ENCODE measurements around the gene ZFTA.
A peak's percentile ranks its signal among the peaks of the same experiment; 100 is the strongest.
"Not testable (repeated sequence)": the region's sequence is repeated elsewhere in the genome, so short reads cannot be mapped to it uniquely, and the experiment has no call there.

The ZFTA gene

DNA sequence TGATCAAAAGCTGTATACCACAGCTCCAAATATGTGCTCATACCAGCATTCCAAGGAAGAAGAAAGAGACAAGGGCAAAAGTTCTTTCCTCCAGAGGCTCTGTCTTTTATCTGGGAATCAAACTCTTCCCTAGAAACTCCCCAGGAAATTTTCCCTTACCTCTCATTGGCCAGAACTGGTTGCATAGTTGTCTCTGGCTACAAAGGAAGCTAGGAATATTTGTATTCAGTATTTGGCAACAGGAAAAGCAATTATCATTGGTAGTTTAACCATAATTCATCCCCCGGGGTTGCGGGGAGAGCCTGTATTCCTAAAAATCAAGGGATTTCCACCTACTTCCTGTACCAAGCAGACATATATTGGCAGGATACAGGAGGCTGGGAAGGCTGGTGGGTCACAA, 10.5 kb upstream of the ZFTA start:
- Histone ChIP-seq H3K9ac (ENCODE audit: low read depth in 1 of 2, low read length in 2 of 2) (no peak overlapping the region), H3K27me3 (ENCODE audit: control insufficient read depth in 2 of 2, insufficient read depth in 2 of 2, low read length in 2 of 2) (no peaks in the 10 kb centered on the region), H3K4me1 (ENCODE audit: control insufficient read depth in 2 of 2, insufficient read depth in 2 of 2, low read length in 2 of 2) (no peaks in the 10 kb centered on the region), H3K9me3 (ENCODE audit: control insufficient read depth in 2 of 2, low read length in 2 of 2) (no peaks in the 10 kb centered on the region), H3K36me3 (ENCODE audit: control insufficient read depth in 2 of 2, insufficient read depth in 2 of 2, low read length in 2 of 2) (no peaks in the 10 kb centered on the region), H3K27ac (ENCODE audit: low read depth in 2 of 2, low read length in 2 of 2) (no peak overlapping the region), H3K4me3 (ENCODE audit: low read length in 2 of 2) (no peak overlapping the region)

DNA sequence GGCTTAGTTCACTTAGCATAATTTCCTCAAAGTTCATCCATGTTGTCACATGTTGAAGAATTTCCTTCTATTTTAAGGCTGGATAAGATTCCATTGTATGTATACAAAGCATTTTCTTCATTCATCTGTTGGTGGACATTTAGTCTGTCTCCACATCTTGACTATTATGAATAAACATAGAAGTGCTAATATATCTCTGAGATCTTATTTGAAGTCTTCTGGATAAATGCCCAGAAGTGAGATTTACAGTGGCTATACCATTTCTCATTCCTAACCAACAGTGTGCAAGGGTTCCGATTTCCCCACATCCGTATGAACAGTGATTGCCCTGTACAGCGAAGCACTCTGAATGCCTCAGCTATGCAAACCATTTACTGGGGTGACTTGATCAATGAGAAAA, 6.6 kb upstream of the ZFTA start:
- no peak overlapping the region for H3K27ac ChIP-seq (ENCODE audit: low read depth in 2 of 2, low read length in 2 of 2)
- no peaks in the 10 kb centered on the region for H3K4me1 ChIP-seq (ENCODE audit: control insufficient read depth in 2 of 2, insufficient read depth in 2 of 2, low read length in 2 of 2)
- H3K9me3 ChIP-seq (ENCODE audit: control insufficient read depth in 2 of 2, low read length in 2 of 2): no peaks in the 10 kb centered on the region
- H3K36me3 ChIP-seq (ENCODE audit: control insufficient read depth in 2 of 2, insufficient read depth in 2 of 2, low read length in 2 of 2): no peaks in the 10 kb centered on the region
- no peak overlapping the region for H3K9ac ChIP-seq (ENCODE audit: low read depth in 1 of 2, low read length in 2 of 2)
- peaks cover 0 to 6% of the 10 kb centered on the region in 2 donors for H3K27me3 ChIP-seq (ENCODE audit: control insufficient read depth in 2 of 2, insufficient read depth in 2 of 2, low read length in 2 of 2)
- H3K4me3 ChIP-seq (ENCODE audit: low read length in 2 of 2): no peak overlapping the region

DNA sequence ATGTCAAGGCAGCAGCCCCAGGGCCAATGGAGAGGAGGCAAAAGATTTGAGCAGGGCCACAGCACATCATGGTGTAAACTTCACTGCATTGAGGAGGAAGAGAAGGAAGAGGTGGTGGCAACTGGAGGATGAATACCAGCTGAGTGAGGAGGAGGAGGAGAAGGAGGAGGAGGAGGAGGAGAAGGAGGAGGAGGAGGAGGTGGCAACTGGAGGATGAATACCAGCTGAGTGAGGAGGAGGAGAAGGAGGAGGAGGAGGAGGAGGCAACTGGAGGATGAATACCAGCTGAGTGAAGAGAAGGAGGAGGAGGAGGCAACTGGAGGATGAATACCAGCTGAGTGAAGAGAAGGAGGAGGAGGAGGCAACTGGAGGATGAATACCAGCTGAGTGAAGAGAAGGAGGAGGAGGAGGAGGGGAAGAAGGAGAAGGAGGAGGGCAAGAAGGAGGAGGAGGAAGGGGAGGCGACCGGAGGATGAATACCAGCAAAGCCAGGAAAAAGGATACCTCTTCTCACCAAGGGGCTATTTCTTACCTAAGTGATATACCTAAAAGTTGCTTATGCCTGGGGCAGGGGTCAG, 3.3 kb upstream of the ZFTA start:
- H3K36me3 ChIP-seq (ENCODE audit: control insufficient read depth in 2 of 2, insufficient read depth in 2 of 2, low read length in 2 of 2); H3K4me1 ChIP-seq (ENCODE audit: control insufficient read depth in 2 of 2, insufficient read depth in 2 of 2, low read length in 2 of 2); H3K9me3 ChIP-seq (ENCODE audit: control insufficient read depth in 2 of 2, low read length in 2 of 2); H3K4me3 ChIP-seq (ENCODE audit: low read length in 2 of 2); H3K27me3 ChIP-seq (ENCODE audit: control insufficient read depth in 2 of 2, insufficient read depth in 2 of 2, low read length in 2 of 2); H3K9ac ChIP-seq (ENCODE audit: low read depth in 1 of 2, low read length in 2 of 2); H3K27ac ChIP-seq (ENCODE audit: low read depth in 2 of 2, low read length in 2 of 2): not testable (repeated sequence)

DNA sequence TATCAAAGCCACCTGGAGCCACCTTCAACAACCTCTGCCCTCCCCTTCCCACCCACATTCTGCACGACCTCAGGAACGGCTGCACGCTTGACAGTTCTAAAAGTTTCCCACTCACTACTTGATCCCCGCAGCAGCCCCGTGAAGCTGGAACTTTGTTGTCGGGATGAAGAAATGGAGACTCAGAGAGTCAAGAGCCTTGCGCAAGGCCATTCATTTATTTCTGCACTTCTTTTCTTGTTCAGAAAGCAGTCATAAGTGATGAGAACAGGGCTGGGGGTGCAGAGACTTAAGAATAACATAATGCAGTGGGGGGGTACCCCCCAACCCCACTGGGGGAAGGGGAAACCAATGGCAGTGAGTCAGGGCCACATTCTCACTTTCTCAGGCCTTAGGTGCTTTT, 2.2 kb upstream of the ZFTA start:
- Histone ChIP-seq H3K27me3 (ENCODE audit: control insufficient read depth in 2 of 2, insufficient read depth in 2 of 2, low read length in 2 of 2) (peaks cover 0 to 9% of the 10 kb centered on the region in 2 donors), H3K9ac (ENCODE audit: low read depth in 1 of 2, low read length in 2 of 2) (no peak overlapping the region), H3K27ac (ENCODE audit: low read depth in 2 of 2, low read length in 2 of 2) (no peak overlapping the region), H3K4me3 (ENCODE audit: low read length in 2 of 2) (no peak overlapping the region), H3K36me3 (ENCODE audit: control insufficient read depth in 2 of 2, insufficient read depth in 2 of 2, low read length in 2 of 2) (no peaks in the 10 kb centered on the region), H3K4me1 (ENCODE audit: control insufficient read depth in 2 of 2, insufficient read depth in 2 of 2, low read length in 2 of 2) (peaks cover 12 to 18% of the 10 kb centered on the region in 2 donors), H3K9me3 (ENCODE audit: control insufficient read depth in 2 of 2, low read length in 2 of 2) (no peaks in the 10 kb centered on the region)

DNA sequence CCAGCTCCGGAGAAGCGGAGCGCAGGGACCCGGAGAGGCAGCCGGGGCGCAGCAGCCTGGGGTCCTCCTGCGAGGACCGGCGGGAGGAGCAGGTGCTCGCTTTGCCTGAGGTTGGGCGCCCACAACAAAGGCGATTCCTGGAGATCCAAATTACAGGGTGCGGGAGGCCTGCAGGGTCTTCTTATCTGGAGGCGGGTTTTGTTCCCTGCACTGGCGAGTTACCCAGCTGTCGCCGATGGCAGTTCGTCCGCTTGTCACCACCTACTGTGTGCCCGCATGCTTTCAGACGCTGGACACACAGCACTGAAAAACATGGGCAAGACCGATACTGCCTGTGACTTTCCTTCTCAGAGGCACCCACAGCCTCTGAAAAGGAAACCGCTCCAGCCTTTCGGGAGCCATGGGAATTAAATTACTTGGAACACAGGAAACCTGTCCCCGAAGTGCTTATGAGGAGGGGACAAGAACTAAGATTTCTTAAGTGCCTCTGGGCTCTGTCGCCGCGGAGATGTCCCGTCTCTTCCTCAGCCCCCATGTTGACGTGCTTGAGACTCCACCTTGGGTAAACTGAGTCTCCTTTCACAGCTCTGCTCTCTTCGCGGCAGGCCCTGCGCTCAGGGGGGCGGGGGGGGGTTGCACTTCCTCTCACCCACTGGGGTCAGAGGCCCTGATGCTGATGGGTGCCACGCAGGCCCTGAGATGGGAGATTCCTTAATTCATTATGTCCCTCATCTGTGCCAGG, 1.3 kb upstream of the ZFTA start:
- Histone ChIP-seq H3K4me3 (ENCODE audit: low read length in 2 of 2) (peak overlapping the region; percentile 50 to 68), H3K27me3 (ENCODE audit: control insufficient read depth in 2 of 2, insufficient read depth in 2 of 2, low read length in 2 of 2) (peaks cover 0 to 9% of the 10 kb centered on the region in 2 donors), H3K4me1 (ENCODE audit: control insufficient read depth in 2 of 2, insufficient read depth in 2 of 2, low read length in 2 of 2) (peaks cover 21 to 23% of the 10 kb centered on the region in 2 donors), H3K27ac (ENCODE audit: low read depth in 2 of 2, low read length in 2 of 2) (no peak overlapping the region), H3K9ac (ENCODE audit: low read depth in 1 of 2, low read length in 2 of 2) (peak overlapping the region; percentile 34 to 47), H3K9me3 (ENCODE audit: control insufficient read depth in 2 of 2, low read length in 2 of 2) (no peaks in the 10 kb centered on the region), H3K36me3 (ENCODE audit: control insufficient read depth in 2 of 2, insufficient read depth in 2 of 2, low read length in 2 of 2) (no peaks in the 10 kb centered on the region)

DNA sequence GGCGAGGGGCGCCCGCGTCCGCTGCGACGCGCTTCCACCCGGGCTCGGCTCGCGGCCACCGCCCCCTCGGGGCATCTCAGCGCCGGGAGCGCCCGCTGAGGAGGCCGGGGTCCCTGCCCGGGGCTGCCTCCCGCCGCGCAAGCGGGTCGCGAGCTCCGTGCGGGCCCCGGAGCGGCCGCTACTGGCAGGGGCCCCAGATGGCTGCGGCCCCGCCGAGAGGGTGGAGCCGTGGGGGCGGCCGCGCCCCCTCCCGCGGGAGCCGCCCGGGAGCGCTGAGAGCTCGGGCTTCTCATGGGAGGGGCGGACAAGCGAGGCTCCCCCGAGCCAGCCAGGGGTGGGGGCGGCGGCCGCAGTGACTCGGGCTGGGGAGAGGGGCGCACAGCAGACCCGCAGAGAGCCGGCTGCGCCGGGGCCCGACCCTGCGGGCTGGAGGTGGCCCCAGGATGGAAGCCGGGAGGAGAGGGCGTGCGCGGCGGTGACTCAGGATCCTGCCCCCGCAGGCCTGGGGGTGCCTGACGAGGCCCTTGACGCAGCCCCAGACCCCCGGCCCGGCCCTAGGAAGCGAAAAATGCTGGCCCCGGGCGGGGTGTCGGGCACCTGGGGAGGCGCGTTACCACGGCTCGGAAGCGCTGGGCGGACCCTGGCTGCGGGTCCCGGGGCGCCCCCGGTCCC, 603 bp upstream of the ZFTA start:
- Histone ChIP-seq H3K9me3 (ENCODE audit: control insufficient read depth in 2 of 2, low read length in 2 of 2) (no peaks in the 10 kb centered on the region), H3K4me3 (ENCODE audit: low read length in 2 of 2) (peak overlapping the region; percentile 50 to 68), H3K36me3 (ENCODE audit: control insufficient read depth in 2 of 2, insufficient read depth in 2 of 2, low read length in 2 of 2) (no peaks in the 10 kb centered on the region), H3K27me3 (ENCODE audit: control insufficient read depth in 2 of 2, insufficient read depth in 2 of 2, low read length in 2 of 2) (peaks cover 0 to 9% of the 10 kb centered on the region in 2 donors), H3K9ac (ENCODE audit: low read depth in 1 of 2, low read length in 2 of 2) (peak overlapping the region in 1 of 2 donors; percentile 59), H3K27ac (ENCODE audit: low read depth in 2 of 2, low read length in 2 of 2) (peak overlapping the region in 1 of 2 donors; percentile 23), H3K4me1 (ENCODE audit: control insufficient read depth in 2 of 2, insufficient read depth in 2 of 2, low read length in 2 of 2) (peaks cover 25 to 26% of the 10 kb centered on the region in 2 donors)

DNA sequence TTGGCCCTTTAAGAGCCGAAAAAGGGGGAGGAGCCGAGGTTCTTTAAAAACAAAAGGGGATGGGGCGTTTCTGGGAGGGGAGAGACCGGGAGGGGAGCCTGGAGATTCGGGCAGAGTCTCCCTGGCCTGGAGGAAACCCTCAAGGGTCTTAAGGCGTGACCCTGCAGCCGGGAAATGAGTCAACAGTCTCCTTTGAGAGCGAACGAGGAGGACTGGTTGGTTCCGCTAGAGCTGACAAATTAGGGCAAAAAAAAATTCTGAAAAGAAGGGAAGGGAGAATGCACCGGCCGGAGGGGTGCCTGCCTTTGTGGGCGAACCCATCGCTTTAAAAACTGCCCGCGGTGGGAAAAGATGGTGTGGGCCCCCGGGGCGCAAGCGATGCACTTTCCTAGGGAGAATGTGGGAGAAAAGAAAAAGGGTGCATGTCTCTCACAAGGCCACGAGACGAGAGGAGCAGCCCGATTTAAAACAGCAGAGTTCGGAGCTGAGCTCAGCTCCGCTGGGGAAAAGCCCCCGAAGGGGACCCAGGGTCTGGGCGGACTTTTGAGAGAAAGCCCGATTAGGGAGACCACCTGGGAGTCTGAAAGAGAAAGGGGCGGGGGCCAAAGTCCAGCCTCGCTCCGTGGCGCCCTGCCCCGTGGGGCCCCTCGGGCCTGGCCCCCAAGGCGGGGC, 874 bp downstream of the ZFTA start:
- Histone ChIP-seq H3K4me1 (ENCODE audit: control insufficient read depth in 2 of 2, insufficient read depth in 2 of 2, low read length in 2 of 2) (peaks cover 26% of the 10 kb centered on the region in 2 donors), H3K9me3 (ENCODE audit: control insufficient read depth in 2 of 2, low read length in 2 of 2) (no peaks in the 10 kb centered on the region), H3K36me3 (ENCODE audit: control insufficient read depth in 2 of 2, insufficient read depth in 2 of 2, low read length in 2 of 2) (no peaks in the 10 kb centered on the region), H3K27me3 (ENCODE audit: control insufficient read depth in 2 of 2, insufficient read depth in 2 of 2, low read length in 2 of 2) (peaks cover 0 to 9% of the 10 kb centered on the region in 2 donors), H3K4me3 (ENCODE audit: low read length in 2 of 2) (peak overlapping the region; percentile 66 to 86), H3K27ac (ENCODE audit: low read depth in 2 of 2, low read length in 2 of 2) (peak overlapping the region in 1 of 2 donors; percentile 48), H3K9ac (ENCODE audit: low read depth in 1 of 2, low read length in 2 of 2) (peak overlapping the region; percentile 21 to 70)

DNA sequence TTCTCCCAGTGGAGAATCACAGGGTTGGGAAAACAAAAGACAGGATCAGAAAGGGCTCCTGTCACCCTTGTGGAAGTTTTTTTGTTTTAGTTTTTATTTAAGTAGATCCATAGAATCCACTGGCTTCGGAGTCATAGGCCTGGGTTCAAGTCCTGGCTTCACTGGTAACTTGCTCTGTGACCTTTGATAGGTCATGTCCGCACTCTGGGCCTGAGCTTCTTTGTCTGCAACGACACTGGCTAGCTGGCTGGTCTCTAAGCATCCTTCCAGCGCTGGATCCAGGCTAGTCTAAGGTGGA, 1.4 kb downstream of the ZFTA start:
- Histone ChIP-seq H3K36me3 (ENCODE audit: control insufficient read depth in 2 of 2, insufficient read depth in 2 of 2, low read length in 2 of 2) (no peaks in the 10 kb centered on the region), H3K4me1 (ENCODE audit: control insufficient read depth in 2 of 2, insufficient read depth in 2 of 2, low read length in 2 of 2) (peaks cover 28 to 29% of the 10 kb centered on the region in 2 donors), H3K27ac (ENCODE audit: low read depth in 2 of 2, low read length in 2 of 2) (peak overlapping the region in 1 of 2 donors; percentile 48), H3K9me3 (ENCODE audit: control insufficient read depth in 2 of 2, low read length in 2 of 2) (no peaks in the 10 kb centered on the region), H3K4me3 (ENCODE audit: low read length in 2 of 2) (peak overlapping the region; percentile 66 to 86), H3K27me3 (ENCODE audit: control insufficient read depth in 2 of 2, insufficient read depth in 2 of 2, low read length in 2 of 2) (peaks cover 0 to 9% of the 10 kb centered on the region in 2 donors), H3K9ac (ENCODE audit: low read depth in 1 of 2, low read length in 2 of 2) (peak overlapping the region in 1 of 2 donors; percentile 21)

DNA sequence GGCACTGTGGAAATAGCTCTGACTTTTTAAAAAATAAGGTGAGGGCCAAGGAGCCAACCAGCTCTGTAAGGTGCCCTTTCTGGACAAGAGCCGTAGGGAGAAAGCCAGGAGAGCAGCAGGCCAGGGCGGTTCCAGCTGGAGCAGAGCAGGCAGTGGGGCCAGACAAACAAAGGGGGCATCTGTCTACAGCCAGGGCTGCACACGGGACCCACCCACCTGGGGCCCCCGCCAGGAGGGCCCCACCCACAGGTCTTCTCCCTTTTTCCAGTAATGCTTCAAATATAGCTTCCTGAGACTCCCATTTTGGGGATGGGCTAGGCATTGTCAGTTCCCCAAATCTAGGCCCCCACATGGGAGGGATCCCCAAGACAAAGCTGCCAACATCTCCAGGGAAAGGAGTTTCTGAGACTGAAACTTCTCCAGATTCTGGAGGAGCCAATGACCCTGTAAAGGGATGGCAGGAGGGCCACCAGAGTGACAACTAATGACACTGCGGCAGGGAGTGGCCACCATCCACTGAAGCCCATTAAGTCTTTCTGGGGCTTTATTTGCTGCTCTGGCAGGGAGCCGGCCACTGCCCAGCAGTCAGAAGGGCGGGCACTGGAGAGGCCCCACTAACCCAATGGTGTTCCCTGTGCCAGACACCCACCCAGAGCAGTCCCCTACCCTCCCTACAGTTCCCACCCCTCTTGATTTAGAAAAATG, 1.9 kb downstream of the ZFTA start:
- Histone ChIP-seq H3K9ac (ENCODE audit: low read depth in 1 of 2, low read length in 2 of 2) (peak overlapping the region in 1 of 2 donors; percentile 24), H3K4me3 (ENCODE audit: low read length in 2 of 2) (peak overlapping the region in 1 of 2 donors; percentile 86), H3K27ac (ENCODE audit: low read depth in 2 of 2, low read length in 2 of 2) (no peak overlapping the region), H3K9me3 (ENCODE audit: control insufficient read depth in 2 of 2, low read length in 2 of 2) (no peaks in the 10 kb centered on the region), H3K4me1 (ENCODE audit: control insufficient read depth in 2 of 2, insufficient read depth in 2 of 2, low read length in 2 of 2) (peaks cover 28 to 29% of the 10 kb centered on the region in 2 donors), H3K27me3 (ENCODE audit: control insufficient read depth in 2 of 2, insufficient read depth in 2 of 2, low read length in 2 of 2) (peaks cover 0 to 9% of the 10 kb centered on the region in 2 donors), H3K36me3 (ENCODE audit: control insufficient read depth in 2 of 2, insufficient read depth in 2 of 2, low read length in 2 of 2) (no peaks in the 10 kb centered on the region)
